Esophagus squamous epithelium (tissue), 4 donors: ENCODE data around the gene MOB3B.
A peak's percentile ranks its signal among the peaks of the same experiment; 100 is the strongest.

Experiments used
- POLR2A ChIP-seq, 4 donors: fragments of 450-650 bp; IDR thresholded peaks; one replicate each; pipeline ENCODE4 v1.6.1; 2017; ENCODE audit warnings: antibody characterized with exemption in 4 of 4, mild to moderate bottlenecking in 4 of 4, moderate library complexity in 3 of 4
- TF ChIP-seq, protein P1 (sequence below), 6 experiments: fragments of 450-650 bp in 4 of 6; fragments of 200-600 bp in 2 of 6; sonication (generic) in 2 of 6; IDR thresholded peaks; one replicate each; pipeline ENCODE4 v1.5.1; 2016 to 2019; ENCODE audit warnings: antibody characterized with exemption in 6 of 6, mild to moderate bottlenecking in 4 of 6, moderate library complexity in 4 of 6

DNA sequence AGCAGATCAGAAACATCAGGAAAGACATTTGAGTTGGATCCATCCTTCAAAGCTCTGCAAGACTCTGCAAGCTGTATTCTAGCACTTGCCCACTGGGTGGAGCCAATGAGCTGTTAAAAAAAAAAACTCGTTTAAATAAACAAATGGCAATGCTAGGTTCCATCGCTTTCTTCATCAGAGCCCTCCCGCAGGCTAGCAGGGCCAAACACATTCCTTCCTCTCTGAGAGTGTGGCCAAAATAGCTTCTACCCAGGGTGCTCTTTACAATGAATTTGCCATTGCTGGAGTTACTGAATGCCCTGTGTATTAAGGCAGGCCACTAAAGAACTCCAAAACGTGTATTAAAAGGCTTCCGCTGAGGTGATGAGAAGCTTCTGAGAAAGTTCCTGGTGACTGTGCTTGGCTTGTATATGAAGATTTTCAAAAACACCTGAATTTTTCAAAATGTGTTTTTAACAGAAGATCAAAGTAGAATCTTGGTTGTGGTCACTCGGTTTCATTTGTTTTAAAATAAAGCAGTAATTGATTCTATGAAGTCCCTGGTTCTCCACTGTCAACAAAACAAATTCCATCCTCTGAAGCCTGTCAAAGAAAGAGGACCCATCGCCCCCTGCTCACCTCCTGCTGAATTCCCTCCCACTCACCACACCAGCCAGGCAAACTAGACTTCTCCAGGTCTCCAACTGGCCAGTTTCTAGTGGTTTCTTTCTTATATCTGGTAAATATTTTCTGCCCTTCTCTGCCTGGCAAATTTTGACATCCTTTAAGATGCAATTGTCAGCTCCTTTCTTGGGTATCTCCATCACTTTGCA is 196.2 kb downstream of the MOB3B start:
- no peak for TF ChIP-seq POLR2A (IDR thresholded peaks at IDR 0.05)
- TF ChIP-seq, protein P1, sequence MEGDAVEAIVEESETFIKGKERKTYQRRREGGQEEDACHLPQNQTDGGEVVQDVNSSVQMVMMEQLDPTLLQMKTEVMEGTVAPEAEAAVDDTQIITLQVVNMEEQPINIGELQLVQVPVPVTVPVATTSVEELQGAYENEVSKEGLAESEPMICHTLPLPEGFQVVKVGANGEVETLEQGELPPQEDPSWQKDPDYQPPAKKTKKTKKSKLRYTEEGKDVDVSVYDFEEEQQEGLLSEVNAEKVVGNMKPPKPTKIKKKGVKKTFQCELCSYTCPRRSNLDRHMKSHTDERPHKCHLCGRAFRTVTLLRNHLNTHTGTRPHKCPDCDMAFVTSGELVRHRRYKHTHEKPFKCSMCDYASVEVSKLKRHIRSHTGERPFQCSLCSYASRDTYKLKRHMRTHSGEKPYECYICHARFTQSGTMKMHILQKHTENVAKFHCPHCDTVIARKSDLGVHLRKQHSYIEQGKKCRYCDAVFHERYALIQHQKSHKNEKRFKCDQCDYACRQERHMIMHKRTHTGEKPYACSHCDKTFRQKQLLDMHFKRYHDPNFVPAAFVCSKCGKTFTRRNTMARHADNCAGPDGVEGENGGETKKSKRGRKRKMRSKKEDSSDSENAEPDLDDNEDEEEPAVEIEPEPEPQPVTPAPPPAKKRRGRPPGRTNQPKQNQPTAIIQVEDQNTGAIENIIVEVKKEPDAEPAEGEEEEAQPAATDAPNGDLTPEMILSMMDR (IDR thresholded peaks at IDR 0.05), result peak; percentile 82 to 92 (median 88)
